Measurements from ENCODE around the gene THBS2. TPM values are rescaled to one million over a fixed set of nuclear protein-coding genes. Genes with fewer than 3 reads are reported as not detected.
"Not testable (repeated sequence)": the region's sequence is repeated elsewhere in the genome, so short reads cannot be mapped to it uniquely, and the experiment has no call there.

The THBS2 gene
- total RNA-seq (not detected), total RNA-seq (0 reads per million in 2 donors)

DNA sequence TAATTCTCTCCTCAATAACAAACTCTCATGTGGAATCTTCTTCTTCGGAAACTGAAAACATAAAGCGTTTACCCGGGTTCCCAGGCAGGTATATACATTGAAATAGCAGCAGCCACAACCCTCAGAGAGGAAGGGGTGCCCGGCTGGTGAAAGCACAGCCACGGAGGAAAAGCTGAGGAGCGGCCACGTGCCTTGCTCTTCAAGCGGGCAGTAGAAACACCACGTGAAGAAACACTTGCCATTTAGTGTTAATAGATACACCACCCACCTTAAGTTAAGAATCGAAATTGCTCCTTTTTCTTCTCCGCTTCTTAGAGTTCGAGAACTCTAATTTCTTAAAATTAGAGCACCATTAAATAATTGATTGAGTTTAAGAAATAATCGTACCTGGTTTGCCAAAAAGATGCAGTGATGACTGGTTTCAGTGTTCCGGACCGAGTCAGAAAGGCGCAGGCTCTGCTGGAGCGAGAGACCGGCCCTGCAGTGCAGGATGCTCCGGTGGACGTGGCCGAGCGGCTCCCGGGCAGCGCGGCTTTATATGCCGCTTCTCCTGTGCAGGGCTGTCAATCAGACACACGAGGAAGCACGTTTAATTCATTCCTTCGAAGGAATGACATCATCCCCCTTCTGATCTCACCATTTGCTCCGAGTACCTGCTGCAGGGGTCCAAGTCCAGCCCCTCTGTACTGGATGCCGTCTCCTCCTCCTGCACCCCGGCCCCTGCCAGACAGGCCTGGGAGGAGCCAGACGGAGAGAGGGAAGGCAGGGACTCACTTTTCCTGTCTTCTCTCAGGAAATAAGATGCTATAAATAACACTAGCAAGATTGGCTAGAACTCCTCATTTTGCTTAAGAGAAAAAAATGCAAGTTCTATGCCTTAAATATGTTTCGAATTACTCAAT is at the start of gene THBS2:
THBS2 (minus strand) TSS at position 510 of the 902 bp plus-strand sequence. CDS start 3,062 bp downstream, outside the sequence.
- Mint-ChIP-seq H3K27me3 (peaks cover 79% of the 10 kb centered on the region), H3K27ac (no peak within 1 kb of the TSS), H3K36me3 (ENCODE audit: low read depth) (peaks cover 4% of the 10 kb centered on the region), H3K4me3 (peak within 1 kb of the TSS; percentile 75), H3K4me1 (peaks cover 9% of the 10 kb centered on the region)
- no peak for DNase-seq
- H3K9me3 ChIP-seq (ENCODE audit: control insufficient read depth, low read length, poor library complexity, severe bottlenecking): no peaks in the 10 kb centered on the region
- ATAC-seq: no peak

DNA sequence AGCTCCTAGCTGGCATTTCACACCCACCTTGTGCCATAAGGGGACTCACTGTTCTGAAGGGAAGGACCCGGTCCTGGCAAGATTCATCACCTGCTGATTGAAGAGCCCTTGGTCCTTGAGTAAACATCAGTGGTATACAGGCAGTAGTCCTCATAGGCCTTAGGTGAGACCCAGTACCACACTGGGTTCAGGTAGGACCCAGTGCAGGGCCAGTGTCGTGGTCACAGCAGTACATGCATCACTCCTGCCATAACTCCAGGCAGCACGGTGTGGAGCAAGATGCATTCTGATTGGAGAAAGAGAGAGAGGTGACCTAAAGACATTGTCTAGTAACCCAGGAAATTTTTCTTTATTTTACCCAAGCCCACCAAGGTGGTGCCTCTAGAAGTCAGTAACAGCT is 49.1 kb upstream of the THBS2 start:
- Mint-ChIP-seq H3K27me3 (peaks cover 21% of the 10 kb centered on the region), H3K4me1 (no peaks in the 10 kb centered on the region), H3K4me3 (no peak overlapping the region), H3K36me3 (ENCODE audit: low read depth) (no peaks in the 10 kb centered on the region), H3K27ac (no peak overlapping the region)
- DNase-seq (no peak), ATAC-seq (no peak)
- no peaks in the 10 kb centered on the region for H3K9me3 ChIP-seq (ENCODE audit: control insufficient read depth, low read length, poor library complexity, severe bottlenecking)

DNA sequence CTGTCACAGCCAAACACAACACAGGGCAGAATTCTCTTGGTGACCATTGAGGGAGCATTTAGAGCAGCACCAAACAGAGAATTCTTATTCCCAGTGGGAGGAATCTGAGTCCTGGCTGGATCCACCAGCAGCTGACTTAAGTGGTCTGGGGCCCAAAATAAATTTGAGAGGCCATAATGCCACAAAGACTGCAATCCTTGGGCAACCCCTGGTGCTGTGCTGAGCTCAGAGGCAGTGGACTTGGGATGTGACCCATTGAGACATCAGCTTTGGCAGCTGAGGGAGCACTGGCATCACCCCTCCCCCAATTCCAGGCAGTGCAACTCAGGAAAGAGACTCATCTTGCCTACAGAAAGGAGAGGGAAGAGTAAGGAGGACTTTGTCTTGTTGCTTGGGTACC is 48.6 kb upstream of the THBS2 start:
- DNase-seq: no peak
- Mint-ChIP-seq H3K4me1 (no peaks in the 10 kb centered on the region), H3K27me3 (peaks cover 17% of the 10 kb centered on the region), H3K27ac (no peak overlapping the region), H3K4me3 (no peak overlapping the region), H3K36me3 (ENCODE audit: low read depth) (no peaks in the 10 kb centered on the region)
- H3K9me3 ChIP-seq (ENCODE audit: control insufficient read depth, low read length, poor library complexity, severe bottlenecking): no peaks in the 10 kb centered on the region
- ATAC-seq: no peak

DNA sequence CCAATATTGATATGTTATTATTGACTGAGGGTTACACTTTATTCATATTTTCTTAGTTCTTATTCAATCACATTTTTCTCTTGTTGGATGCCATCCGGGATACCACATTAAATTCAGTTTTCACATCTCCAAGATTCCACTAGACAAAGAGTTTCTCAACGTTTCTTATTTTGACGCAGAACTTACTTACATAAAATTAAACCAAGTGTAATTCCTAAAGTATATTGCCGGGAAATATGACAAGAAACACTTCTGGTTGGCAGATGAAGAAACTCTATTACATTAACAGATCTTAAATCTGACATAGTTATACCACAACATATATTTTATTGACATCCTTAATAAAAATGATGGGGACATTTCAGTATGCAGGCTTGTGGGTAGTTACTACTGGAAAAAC is 47.3 kb upstream of the THBS2 start:
- no peaks in the 10 kb centered on the region for H3K4me1 Mint-ChIP-seq
- no peaks in the 10 kb centered on the region for H3K9me3 ChIP-seq (ENCODE audit: control insufficient read depth, low read length, poor library complexity, severe bottlenecking)
- no peak overlapping the region for H3K27ac Mint-ChIP-seq
- H3K27me3 Mint-ChIP-seq: peaks cover 21% of the 10 kb centered on the region
- ATAC-seq: no peak
- no peak for DNase-seq
- H3K4me3 Mint-ChIP-seq: no peak overlapping the region
- no peaks in the 10 kb centered on the region for H3K36me3 Mint-ChIP-seq (ENCODE audit: low read depth)

DNA sequence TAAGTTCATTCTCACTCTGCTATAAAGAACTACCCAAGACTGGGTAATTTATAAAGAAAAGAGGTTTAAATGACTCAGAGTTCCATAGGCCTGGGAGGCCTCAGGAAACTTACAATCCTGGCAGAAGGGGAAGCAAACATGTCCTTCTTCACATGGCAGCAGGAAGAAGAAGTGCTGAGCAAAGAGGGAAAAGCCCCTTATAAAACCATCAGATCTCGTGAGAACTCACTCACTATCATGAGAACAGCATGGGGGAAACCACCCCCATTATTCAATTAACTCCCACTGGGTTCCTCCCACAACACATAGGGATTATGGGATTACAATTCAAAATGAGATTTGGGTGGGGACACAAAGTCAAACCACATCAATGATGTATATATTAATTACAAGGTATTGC is 45.0 kb upstream of the THBS2 start:
- H3K36me3 Mint-ChIP-seq (ENCODE audit: low read depth); H3K9me3 ChIP-seq (ENCODE audit: control insufficient read depth, low read length, poor library complexity, severe bottlenecking); DNase-seq; H3K4me3 Mint-ChIP-seq; ATAC-seq; H3K4me1 Mint-ChIP-seq; H3K27ac Mint-ChIP-seq: not testable (repeated sequence)
- peaks cover 31% of the 10 kb centered on the region for H3K27me3 Mint-ChIP-seq

DNA sequence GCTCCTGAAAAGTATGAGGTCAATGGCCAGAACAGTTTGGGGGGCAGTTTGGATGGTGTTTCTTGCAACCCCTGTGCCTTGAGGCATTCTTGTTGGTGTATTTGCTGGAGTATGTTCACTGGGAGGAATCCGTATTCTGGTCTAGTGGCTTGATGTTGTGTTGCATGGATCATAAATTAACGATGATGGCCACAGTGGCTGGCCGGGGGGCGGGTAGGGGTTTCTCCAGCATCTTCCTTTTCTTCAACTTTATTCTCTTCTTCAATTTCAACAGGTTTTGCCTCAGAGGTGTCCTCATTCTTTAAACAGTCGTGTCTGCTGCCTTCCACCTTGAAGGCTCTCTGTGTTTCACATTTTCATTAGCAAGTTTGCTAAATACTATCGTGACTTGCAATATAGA is 43.0 kb upstream of the THBS2 start:
- no peaks in the 10 kb centered on the region for H3K9me3 ChIP-seq (ENCODE audit: control insufficient read depth, low read length, poor library complexity, severe bottlenecking)
- no peak overlapping the region for H3K4me3 Mint-ChIP-seq
- no peaks in the 10 kb centered on the region for H3K4me1 Mint-ChIP-seq
- peaks cover 36% of the 10 kb centered on the region for H3K27me3 Mint-ChIP-seq
- DNase-seq (no peak), ATAC-seq (no peak)
- H3K27ac Mint-ChIP-seq: no peak overlapping the region
- H3K36me3 Mint-ChIP-seq (ENCODE audit: low read depth): peaks cover 2% of the 10 kb centered on the region

DNA sequence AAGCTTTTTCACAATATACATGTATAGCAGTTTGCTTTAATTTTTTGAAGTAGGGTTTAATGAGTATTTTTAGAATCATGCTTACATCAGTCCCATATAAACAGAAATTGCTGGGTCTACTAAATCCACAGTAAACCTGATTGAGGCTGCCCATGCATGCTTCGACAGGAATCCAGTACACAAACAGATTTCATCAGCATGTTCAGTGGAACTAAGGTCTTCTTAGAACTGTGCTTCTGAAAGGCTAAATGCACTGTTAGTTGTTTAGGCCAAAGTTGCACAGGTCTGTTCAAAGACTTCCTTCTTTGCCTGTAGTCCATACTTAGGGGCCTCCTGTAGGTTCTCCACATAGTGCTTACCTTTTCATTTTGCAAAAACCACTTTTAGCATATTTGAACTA is 42.5 kb upstream of the THBS2 start:
- no peak for DNase-seq

DNA sequence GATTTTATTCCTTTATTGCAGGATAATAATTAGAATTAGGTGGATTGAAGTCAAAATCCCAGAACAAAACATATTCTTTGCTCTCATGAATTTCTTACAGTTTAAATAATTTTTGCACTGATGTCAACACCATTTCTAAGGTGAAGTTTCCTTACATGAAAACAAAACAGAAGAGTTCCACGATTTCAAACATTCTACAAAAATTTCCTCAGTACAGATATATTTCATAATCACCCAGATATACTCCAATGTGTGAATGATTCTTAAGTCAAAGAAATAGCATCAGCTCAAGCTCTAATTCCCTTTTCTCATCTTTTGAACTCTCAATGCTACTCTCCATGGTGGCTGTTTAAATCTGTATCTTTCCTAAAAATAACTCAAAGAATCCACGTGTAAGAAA is 39.5 kb upstream of the THBS2 start:
- Mint-ChIP-seq H3K4me3 (no peak overlapping the region), H3K27ac (no peak overlapping the region), H3K27me3 (peaks cover 46% of the 10 kb centered on the region), H3K36me3 (ENCODE audit: low read depth) (peaks cover 2% of the 10 kb centered on the region), H3K4me1 (no peaks in the 10 kb centered on the region)
- no peaks in the 10 kb centered on the region for H3K9me3 ChIP-seq (ENCODE audit: control insufficient read depth, low read length, poor library complexity, severe bottlenecking)
- no peak for DNase-seq
- ATAC-seq: no peak

More for the DNA sequence above, 42.5 kb upstream of the THBS2 start:
- peaks cover 2% of the 10 kb centered on the region for H3K36me3 Mint-ChIP-seq (ENCODE audit: low read depth)
- no peak overlapping the region for H3K27ac Mint-ChIP-seq
- H3K9me3 ChIP-seq (ENCODE audit: control insufficient read depth, low read length, poor library complexity, severe bottlenecking): no peaks in the 10 kb centered on the region
- H3K4me1 Mint-ChIP-seq: no peaks in the 10 kb centered on the region
- H3K4me3 Mint-ChIP-seq: no peak overlapping the region
- no peak for ATAC-seq
- peaks cover 40% of the 10 kb centered on the region for H3K27me3 Mint-ChIP-seq

DNA sequence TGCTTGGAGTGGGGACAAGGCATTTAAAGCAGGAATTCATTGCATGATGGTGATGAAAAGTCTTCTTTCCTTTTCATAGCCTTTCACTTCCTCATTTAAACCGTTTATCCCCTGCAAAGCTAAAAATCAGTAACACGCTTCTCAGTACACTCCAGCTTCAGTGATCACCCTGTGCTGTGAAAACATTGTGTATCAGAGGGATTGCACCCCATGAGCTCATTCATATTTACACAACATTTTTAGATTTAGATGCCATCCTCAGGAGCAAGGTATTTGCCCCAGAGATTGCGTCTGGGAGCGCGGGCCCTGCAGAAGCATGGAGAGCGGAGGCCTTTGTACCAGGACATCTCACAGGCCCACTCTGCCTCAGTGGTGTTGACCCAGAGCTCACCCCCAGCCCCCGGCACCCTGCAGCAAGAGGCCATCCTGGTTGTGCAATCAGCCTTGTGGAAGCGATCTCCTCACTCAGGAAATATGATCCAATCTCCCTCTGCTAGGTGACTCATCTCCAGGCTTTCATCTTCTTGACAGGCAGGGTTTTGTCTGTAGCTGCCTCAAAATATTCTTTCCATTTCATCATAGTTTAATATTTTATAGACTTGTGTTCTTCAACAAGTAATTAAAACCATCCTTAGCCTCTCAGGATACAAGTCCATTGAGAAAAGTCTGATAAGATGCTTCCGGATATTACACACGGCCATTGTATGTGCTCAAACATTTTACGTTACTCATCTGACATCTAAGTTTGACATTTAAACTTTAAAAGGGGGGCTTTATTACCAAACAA is 38.9 kb upstream of the THBS2 start:
- DNase-seq: no peak
- ATAC-seq: no peak
- Mint-ChIP-seq H3K36me3 (ENCODE audit: low read depth) (peaks cover 2% of the 10 kb centered on the region), H3K4me3 (no peak overlapping the region), H3K27me3 (peaks cover 50% of the 10 kb centered on the region), H3K4me1 (no peaks in the 10 kb centered on the region), H3K27ac (no peak overlapping the region)
- H3K9me3 ChIP-seq (ENCODE audit: control insufficient read depth, low read length, poor library complexity, severe bottlenecking): no peaks in the 10 kb centered on the region

DNA sequence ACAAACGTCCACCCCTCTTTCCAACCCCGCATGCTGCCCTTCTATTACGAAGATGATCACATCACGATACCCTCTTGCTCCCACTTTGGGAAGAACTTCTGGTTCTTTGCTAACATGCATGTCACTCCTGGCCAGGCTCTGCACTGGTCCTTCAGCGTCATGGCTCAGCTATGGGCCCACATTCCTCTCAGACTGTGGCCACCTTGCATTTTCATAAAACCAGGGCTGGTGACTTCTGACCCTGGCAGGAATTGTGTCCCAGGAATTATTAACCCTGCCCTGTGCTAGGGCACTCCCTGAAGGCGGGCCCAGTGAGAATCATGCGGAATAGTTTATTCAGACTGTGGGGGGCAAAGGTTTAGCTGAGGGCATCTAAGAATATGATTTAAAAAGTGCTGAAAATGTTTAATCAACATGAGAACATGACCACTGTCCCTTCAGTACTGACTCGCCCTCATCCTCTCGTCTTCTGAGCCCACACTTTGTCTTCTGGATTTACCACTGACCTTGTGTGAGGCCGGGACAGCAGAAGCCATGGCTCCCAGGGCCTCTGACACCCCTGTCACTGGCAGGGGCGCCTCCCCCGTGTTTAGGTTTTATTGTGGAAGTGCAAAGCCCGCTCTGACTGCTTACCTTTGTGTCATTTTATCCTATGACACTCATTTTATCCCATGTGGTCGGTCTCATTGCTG is 38.1 kb upstream of the THBS2 start:
- H3K4me1 Mint-ChIP-seq: no peaks in the 10 kb centered on the region

DNA sequence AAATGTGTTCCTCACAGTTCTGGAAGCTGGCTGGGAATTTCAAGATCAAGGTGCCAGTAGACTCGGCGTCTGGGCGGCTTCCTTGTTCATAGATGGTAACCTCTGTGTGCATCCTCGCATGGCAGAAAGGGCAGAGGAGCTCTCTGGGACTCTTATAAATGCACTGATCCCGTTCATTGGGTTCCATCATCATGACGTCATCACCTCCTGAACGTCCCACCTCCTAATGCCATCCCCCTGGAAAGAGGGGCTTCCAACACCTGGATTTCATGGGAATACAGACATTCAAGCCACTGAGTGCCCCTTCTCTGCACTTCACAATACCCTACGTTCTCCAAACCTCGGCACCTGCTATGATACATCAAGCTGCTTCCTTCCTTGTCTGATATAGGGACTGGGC is 37.5 kb upstream of the THBS2 start:
- H3K27ac Mint-ChIP-seq: no peak overlapping the region
- peaks cover 45% of the 10 kb centered on the region for H3K27me3 Mint-ChIP-seq
- no peaks in the 10 kb centered on the region for H3K9me3 ChIP-seq (ENCODE audit: control insufficient read depth, low read length, poor library complexity, severe bottlenecking)
- ATAC-seq: no peak
- no peak overlapping the region for H3K4me3 Mint-ChIP-seq
- H3K4me1 Mint-ChIP-seq: no peaks in the 10 kb centered on the region
- no peak for DNase-seq
- peaks cover 2% of the 10 kb centered on the region for H3K36me3 Mint-ChIP-seq (ENCODE audit: low read depth)

More for the DNA sequence above, 38.1 kb upstream of the THBS2 start:
- no peak for ATAC-seq
- Mint-ChIP-seq H3K27ac (no peak overlapping the region), H3K27me3 (peaks cover 47% of the 10 kb centered on the region), H3K4me3 (no peak overlapping the region), H3K36me3 (ENCODE audit: low read depth) (peaks cover 2% of the 10 kb centered on the region)
- no peaks in the 10 kb centered on the region for H3K9me3 ChIP-seq (ENCODE audit: control insufficient read depth, low read length, poor library complexity, severe bottlenecking)
- DNase-seq: no peak

DNA sequence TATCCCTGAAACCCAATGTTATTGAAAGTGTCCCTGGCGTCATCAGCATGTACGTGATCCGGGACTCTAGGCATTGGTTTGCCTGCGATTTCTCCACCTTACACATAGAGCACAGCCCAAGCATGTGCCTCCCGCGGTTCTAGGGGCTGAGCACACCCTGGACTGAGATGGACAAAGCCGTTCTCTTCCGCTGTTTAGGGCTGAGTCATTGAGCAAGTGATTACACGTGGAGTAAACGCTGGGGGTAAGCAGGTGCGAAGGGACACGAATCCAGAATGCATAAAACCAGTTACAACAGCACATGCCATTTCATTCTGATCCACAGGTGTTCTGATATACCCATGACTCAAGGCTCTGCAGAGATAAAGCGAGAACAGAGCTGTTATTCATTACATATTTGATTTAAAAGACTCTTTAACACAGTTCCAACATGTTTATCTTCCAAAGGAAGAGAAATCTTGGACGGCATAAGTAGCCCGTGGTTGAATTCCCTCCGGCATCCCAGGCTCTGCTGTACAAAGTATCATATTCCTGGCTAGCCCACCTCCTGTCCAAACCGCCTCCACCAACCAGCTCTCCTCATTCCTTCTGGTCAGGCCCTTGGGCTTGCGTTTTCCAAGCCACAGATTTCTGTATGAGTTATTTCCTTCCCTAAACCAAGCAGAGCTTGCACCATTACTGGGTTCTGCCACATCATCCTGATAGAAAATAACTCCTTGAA is 36.1 kb upstream of the THBS2 start:
- ATAC-seq: no peak
- no peak for DNase-seq
- H3K9me3 ChIP-seq (ENCODE audit: control insufficient read depth, low read length, poor library complexity, severe bottlenecking): no peaks in the 10 kb centered on the region
- Mint-ChIP-seq H3K4me1 (no peaks in the 10 kb centered on the region), H3K27ac (no peak overlapping the region), H3K36me3 (ENCODE audit: low read depth) (peaks cover 2% of the 10 kb centered on the region), H3K4me3 (no peak overlapping the region), H3K27me3 (peaks cover 42% of the 10 kb centered on the region)

DNA sequence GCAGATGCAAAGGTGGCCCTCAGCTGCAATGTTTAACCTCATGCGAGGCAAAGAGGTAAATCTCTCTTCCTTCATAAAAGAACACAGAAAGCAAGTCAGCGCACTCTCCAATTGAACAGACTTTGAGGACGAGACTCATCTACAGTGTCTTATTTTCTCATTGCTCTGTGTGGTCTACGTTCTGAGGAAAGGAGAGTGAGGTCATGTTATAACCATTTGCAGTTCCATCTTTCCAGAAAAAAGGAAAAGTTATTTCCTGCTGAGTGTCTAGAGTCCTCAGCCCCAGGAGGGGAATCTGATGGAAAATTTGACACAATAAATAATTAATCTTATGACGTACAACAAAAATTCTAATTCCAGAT is 35.6 kb upstream of the THBS2 start:
- DNase-seq: no peak
- Mint-ChIP-seq H3K27ac (no peak overlapping the region), H3K27me3 (peaks cover 37% of the 10 kb centered on the region), H3K4me1 (no peaks in the 10 kb centered on the region), H3K36me3 (ENCODE audit: low read depth) (peaks cover under 1% of the 10 kb centered on the region), H3K4me3 (no peak overlapping the region)
- ATAC-seq: no peak
- H3K9me3 ChIP-seq (ENCODE audit: control insufficient read depth, low read length, poor library complexity, severe bottlenecking): no peaks in the 10 kb centered on the region

Measured in T-helper 17 cell (primary cell).